GM12878 (cell line): ENCODE results near the gene PTGES3L. TPM values are rescaled to one million over a fixed set of nuclear protein-coding genes. Genes with fewer than 3 reads are reported as not detected.

Experiments used
- ATAC-seq: fragments of 200-7000 bp; cut with Tn5 transposase; 3 replicates; pipeline ENCODE4 v1.9.1; 2020; ENCODE audit warnings: mild to moderate bottlenecking, moderate library complexity
- BruUV-seq: library from RNA; stranded (reverse); fragments of 400-500 nt; replicated peaks from 2 replicates; lab custom pipeline; 2021; lab: Mats Ljungman, UMichigan
- CTCF ChIA-PET: fragments of 300-600 bp; sonication (Branson Sonifier 250); formaldehyde crosslinking; extraction: SDS; loops from one replicate; lab custom pipeline; 2021; ENCODE audit warnings: inconsistent platforms; lab: Yijun Ruan, JAX
- POLR2A ChIA-PET: fragments of 350-600 bp; formaldehyde crosslinking; extraction: SDS; loops from one replicate; lab custom pipeline; 2021; ENCODE audit warnings: inconsistent platforms; lab: Charles Lee
- RAD21 ChIA-PET: fragments of 300-600 bp; sonication (Branson Sonifier 250); formaldehyde crosslinking; loops from one replicate; lab custom pipeline; 2023; ENCODE audit warnings: antibody characterized with exemption; ENCODE audit not compliant: unreplicated experiment; lab: Charles Lee
- SMC1A ChIA-PET: fragments of 300-600 bp; sonication (Branson Sonifier 250); formaldehyde crosslinking; loops from one replicate; lab custom pipeline; 2023; ENCODE audit not compliant: unreplicated experiment, uncharacterized antibody; lab: Charles Lee
- DNase-seq: peaks from one replicate; pipeline ENCODE4 v3.0.0-alpha.2; 2011; ENCODE audit warnings: low read depth, low spot score
- FAIRE-seq: peaks from 3 replicates; lab custom pipeline; 2011; peaks lifted over from hg19 to GRCh38; lab: Jason Lieb, UNC
- H2AFZ ChIP-seq: 2 replicates; pipeline ENCODE4 v1.6.0; 2011; ENCODE audit warnings: low read depth, low read length, control low read depth; ENCODE audit not compliant: control insufficient read depth
- H3K27ac ChIP-seq: 2 replicates; pipeline ENCODE4 v1.5.1; 2011; ENCODE audit warnings: control low read depth; ENCODE audit not compliant: control insufficient read depth, insufficient read depth
- H3K27me3 ChIP-seq, 2 experiments: replicated peaks in 1 of 2; 2 replicates each; pipeline versions ENCODE4 v1.6.0 to v1.6.1; 2011; ENCODE audit warnings: low read length in 1 of 2; ENCODE audit not compliant: control insufficient read depth in 2 of 2, insufficient read depth in 2 of 2
- H3K36me3 ChIP-seq, 2 experiments: 2 replicates each; pipeline ENCODE4 v1.5.1; 2011; ENCODE audit warnings: low read length in 1 of 2; ENCODE audit not compliant: control insufficient read depth in 2 of 2, insufficient read depth in 2 of 2
- H3K4me1 ChIP-seq: 2 replicates; pipeline ENCODE4 v1.6.1; 2011; ENCODE audit warnings: mild to moderate bottlenecking, low read length, moderate library complexity, mixed read lengths; ENCODE audit not compliant: control insufficient read depth, insufficient read depth
- H3K4me2 ChIP-seq: 2 replicates; pipeline ENCODE4 v1.6.0; 2011; ENCODE audit warnings: control low read depth; ENCODE audit not compliant: control insufficient read depth, insufficient read depth
- H3K4me3 ChIP-seq: fragments of 200-600 bp; sonication (generic); 2 replicates; pipeline ENCODE4 v1.5.1; 2016
- H3K79me2 ChIP-seq: 2 replicates; pipeline ENCODE4 v1.6.0; 2011; ENCODE audit warnings: low read length; ENCODE audit not compliant: control insufficient read depth, insufficient read depth
- H3K9ac ChIP-seq: 2 replicates; pipeline ENCODE4 v1.8.0; 2011; ENCODE audit warnings: low read length, control low read depth, mixed read lengths; ENCODE audit not compliant: control insufficient read depth, insufficient read depth
- H3K9me3 ChIP-seq: replicated peaks from 3 replicates; pipeline ENCODE4 v1.5.1; 2011; ENCODE audit warnings: mild to moderate bottlenecking, low read length; ENCODE audit not compliant: control insufficient read depth, insufficient read depth
- H4K20me1 ChIP-seq: 2 replicates; pipeline ENCODE4 v1.6.0; 2011; ENCODE audit not compliant: control insufficient read depth, insufficient read depth
- BCL11A ChIP-seq: IDR thresholded peaks from 2 replicates; pipeline ENCODE4 v1.6.1; 2011; ENCODE audit warnings: low read depth, low read length
- CBFB ChIP-seq: IDR thresholded peaks from 2 replicates; pipeline ENCODE4 v1.6.1; 2016; ENCODE audit warnings: antibody characterized with exemption, low read depth
- KLF5 ChIP-seq: fragments of 450-650 bp; IDR thresholded peaks from 2 replicates; pipeline ENCODE4 v1.6.1; 2014; ENCODE audit warnings: mild to moderate bottlenecking; ENCODE audit not compliant: partially characterized antibody
- MXI1 ChIP-seq: fragments of 150-350 bp; IDR thresholded peaks from 2 replicates; pipeline ENCODE4 v1.6.1; 2011; ENCODE audit warnings: low read depth, mild to moderate bottlenecking, inconsistent platforms, low read length, improper control_type of control experiment
- RAD21 ChIP-seq: IDR thresholded peaks from 2 replicates; pipeline ENCODE4 v1.6.1; 2011; ENCODE audit warnings: mild to moderate bottlenecking, low read depth, low read length, moderate library complexity; ENCODE audit not compliant: insufficient read depth
- RELA ChIP-seq: fragments of 450-650 bp; IDR thresholded peaks from 2 replicates; pipeline ENCODE4 v1.8.0; 2014; ENCODE audit warnings: borderline replicate concordance; ENCODE audit not compliant: partially characterized antibody
- SMC3 ChIP-seq: IDR thresholded peaks from 2 replicates; pipeline ENCODE4 v1.6.1; 2011; ENCODE audit warnings: low read length, improper control_type of control experiment, borderline replicate concordance
- TCF3 ChIP-seq: IDR thresholded peaks from 2 replicates; pipeline ENCODE4 v1.6.1; 2012; ENCODE audit warnings: low read depth, mild to moderate bottlenecking, low read length, borderline replicate concordance; ENCODE audit not compliant: insufficient read depth
- YY1 ChIP-seq: IDR thresholded peaks from 2 replicates; pipeline ENCODE4 v1.6.1; 2011; ENCODE audit warnings: low read depth, mild to moderate bottlenecking, low read length
- ZNF24 ChIP-seq: fragments of 450-650 bp; IDR thresholded peaks from 2 replicates; pipeline ENCODE4 v1.6.1; 2017; ENCODE audit warnings: antibody characterized with exemption, mild to moderate bottlenecking
- ZNF687 ChIP-seq: fragments of 450-650 bp; IDR thresholded peaks from 2 replicates; pipeline ENCODE4 v1.6.1; 2017; ENCODE audit warnings: mild to moderate bottlenecking, moderate library complexity
- WGBS: methylation state at CpG from one replicate; pipeline ENCODE4 v1.1.6; 2016; ENCODE audit warnings: low lambda C conversion rate; ENCODE audit not compliant: insufficient replicate concordance, insufficient coverage; ENCODE audit errors: missing lambda C conversion rate; 5-methylcytosine and 5-hydroxymethylcytosine counted together
- in situ Hi-C: fragments of 300-500 bp; cut with MboI; formaldehyde crosslinking; loops from 9 replicates; pipeline ENCODE4 v1.14.3; 2018; ENCODE audit warnings: mixed read lengths
- intact Hi-C: fragments of 100-400 bp; cut with micrococcal nuclease; formaldehyde crosslinking; loops from one replicate; pipeline ENCODE4 v1.14.2; 2022; ENCODE audit not compliant: unreplicated experiment
- polyA plus RNA-seq, 11 experiments: library from polyadenylated mRNA; depleted of rRNA in 4 of 11; unstranded in 6 of 11; stranded (reverse) in 5 of 11; fragments of >200 nt; fragmentation: Nextera tagmentation in 4 of 11; fragmentation: Illumina TruSeq in 1 of 11; extraction: Ambion mirVana in 4 of 11; extraction: Trizol in 1 of 11; gene quantifications; 1 replicate in 1 of 11; 2 replicates in 10 of 11; pipeline versions ENCODE4 v1.2.1 to v1.2.3, GENCODE V29; 2011 to 2016; ENCODE audit warnings: inconsistent platforms in 2 of 11, missing spikeins in 2 of 11, low read depth in 1 of 11
- total RNA-seq, 4 experiments: library from RNA; depleted of rRNA in 3 of 4; stranded (reverse); fragments of >200 nt in 3 of 4; fragmentation: Illumina TruSeq in 1 of 4; extraction: Trizol in 1 of 4; gene quantifications; 2 replicates each; pipeline versions ENCODE4 v1.2.1 to v1.2.3, GENCODE V29; 2013 to 2021
- TF ChIP-seq, protein P1 (sequence below), 3 experiments: IDR thresholded peaks in 2 of 3; conservative IDR thresholded peaks in 1 of 3; 2 replicates each; pipeline ENCODE4 v1.5.1; 2011; ENCODE audit warnings: low read depth in 3 of 3, low read length in 3 of 3, mild to moderate bottlenecking in 3 of 3, control low read depth in 2 of 3, moderate library complexity in 2 of 3, inconsistent platforms in 1 of 3, mixed read lengths in 1 of 3; ENCODE audit not compliant: control insufficient read depth in 2 of 3, insufficient read depth in 1 of 3; ENCODE audit errors: extremely low read depth in 1 of 3
- TF ChIP-seq, protein P2 (sequence below): fragments of 450-650 bp; IDR thresholded peaks from 2 replicates; pipeline ENCODE4 v1.6.1; 2018; ENCODE audit warnings: mild to moderate bottlenecking, low read depth, moderate library complexity; ENCODE audit not compliant: partially characterized antibody

Gene PTGES3L
- total and polyA plus RNA-seq, 10 of the 15 experiments (the other 5 are each of a cell fraction or from before 2014, with no cell fraction given): 0.11 to 2.3 (median 0.98) TPM

DNA sequence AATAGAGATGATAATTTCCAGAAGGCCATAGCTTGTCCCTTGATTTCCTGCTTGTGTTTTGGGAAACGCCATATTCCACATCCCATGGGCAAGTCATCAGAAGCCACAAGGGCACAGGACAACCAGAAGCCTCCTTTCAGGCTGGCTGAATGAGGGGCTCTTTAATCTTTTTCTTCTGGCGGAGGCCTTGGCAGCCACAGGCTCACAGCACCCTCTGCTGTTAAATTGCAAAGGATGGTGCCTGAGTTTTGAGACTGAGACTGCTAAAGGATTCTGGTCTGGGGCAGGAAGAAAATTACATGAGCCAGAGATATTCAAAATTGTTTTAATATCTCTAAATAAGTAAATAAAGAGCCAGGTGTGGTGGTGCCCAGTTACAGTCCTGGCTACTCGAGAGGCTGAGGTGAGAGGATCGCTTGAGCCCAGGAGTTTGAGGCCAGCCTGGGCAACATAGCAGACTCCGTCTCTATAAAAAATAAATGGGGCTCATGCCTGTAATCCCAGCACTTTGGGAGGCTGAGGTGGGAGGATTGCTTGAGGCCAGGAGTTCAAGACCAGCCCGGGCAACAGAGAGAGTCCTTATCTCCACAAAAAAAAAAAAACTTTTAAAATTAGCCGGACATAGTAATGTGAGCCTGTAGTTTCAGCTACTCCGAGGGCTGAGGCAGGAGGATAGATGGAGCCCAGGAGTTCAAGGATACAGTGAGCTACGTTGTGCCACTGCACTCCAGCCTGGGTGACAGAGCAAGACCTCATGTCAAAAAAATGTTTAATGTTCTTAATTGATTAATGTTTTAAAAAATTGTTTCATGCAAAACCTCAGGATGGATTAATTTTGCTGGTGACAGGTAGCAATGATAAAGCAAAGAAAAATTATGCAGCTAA lies 41.9 kb downstream of the PTGES3L start:
- Histone ChIP-seq H3K36me3 (no peaks in the 10 kb centered on the region), H3K27ac (no peak overlapping the region), H3K9ac (no peak overlapping the region), H4K20me1 (no peaks in the 10 kb centered on the region), H3K27me3 (no peaks in the 10 kb centered on the region), H3K9me3 (no peaks in the 10 kb centered on the region), H3K4me2 (no peak overlapping the region), H3K4me1 (no peaks in the 10 kb centered on the region), H3K79me2 (no peaks in the 10 kb centered on the region), H3K4me3 (no peak overlapping the region), H2AFZ (no peak overlapping the region)
- ChIA-PET SMC1A (interaction anchor here (0.6 to 2.8 kb wide), 9 partner anchors 10 to 359 kb away, joined by 3 to 9 read pairs (median 4); partner anchors contain the start of gene RPL27), RAD21 (interaction anchor here (1.7 to 1.9 kb wide), 2 partner anchors 9 to 60 kb away, joined by 4 read pairs; partner anchors contain the start of gene RPL27), POLR2A (no interaction called here), CTCF (interaction anchor here (0.6 to 3.1 kb wide), 11 partner anchors 9 to 402 kb away, joined by 3 to 13 read pairs (median 3); partner anchors contain the start of genes NAGLU, RPL27 and VPS25)
- BruUV-seq: no TSS peak
- FAIRE-seq: peak; percentile 71
- WGBS: 42% methylated on average over 9 of the region's 9 CpGs
- DNase-seq: no peak
- intact Hi-C loops: loop anchor here (2.0 to 10.0 kb wide), 3 partner anchors 95 to 363 kb away; partner anchors contain the start of gene PSMC3IP
- TF ChIP-seq MXI1 (no peak), ZNF24 (no peak), TCF3 (no peak), KLF5 (no peak), CBFB (no peak), RELA (no peak), SMC3 (peak; percentile 68), BCL11A (no peak), RAD21 (peak; percentile 83), YY1 (0 out of 2 replicates have a peak, but pooled peaks have one; percentile 28), ZNF687 (no peak)
- TF ChIP-seq, protein P1, sequence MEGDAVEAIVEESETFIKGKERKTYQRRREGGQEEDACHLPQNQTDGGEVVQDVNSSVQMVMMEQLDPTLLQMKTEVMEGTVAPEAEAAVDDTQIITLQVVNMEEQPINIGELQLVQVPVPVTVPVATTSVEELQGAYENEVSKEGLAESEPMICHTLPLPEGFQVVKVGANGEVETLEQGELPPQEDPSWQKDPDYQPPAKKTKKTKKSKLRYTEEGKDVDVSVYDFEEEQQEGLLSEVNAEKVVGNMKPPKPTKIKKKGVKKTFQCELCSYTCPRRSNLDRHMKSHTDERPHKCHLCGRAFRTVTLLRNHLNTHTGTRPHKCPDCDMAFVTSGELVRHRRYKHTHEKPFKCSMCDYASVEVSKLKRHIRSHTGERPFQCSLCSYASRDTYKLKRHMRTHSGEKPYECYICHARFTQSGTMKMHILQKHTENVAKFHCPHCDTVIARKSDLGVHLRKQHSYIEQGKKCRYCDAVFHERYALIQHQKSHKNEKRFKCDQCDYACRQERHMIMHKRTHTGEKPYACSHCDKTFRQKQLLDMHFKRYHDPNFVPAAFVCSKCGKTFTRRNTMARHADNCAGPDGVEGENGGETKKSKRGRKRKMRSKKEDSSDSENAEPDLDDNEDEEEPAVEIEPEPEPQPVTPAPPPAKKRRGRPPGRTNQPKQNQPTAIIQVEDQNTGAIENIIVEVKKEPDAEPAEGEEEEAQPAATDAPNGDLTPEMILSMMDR (IDR thresholded peaks at IDR 0.05 in 2 of 3, conservative IDR thresholded peaks at IDR 0.05 in 1 of 3; ENCODE audit: control insufficient read depth in 2 of 3, extremely low read depth in 1 of 3, insufficient read depth in 1 of 3, low read depth in 3 of 3, low read length in 3 of 3): peak; percentile 57 to 79 (median 58)
- TF ChIP-seq, protein P2, sequence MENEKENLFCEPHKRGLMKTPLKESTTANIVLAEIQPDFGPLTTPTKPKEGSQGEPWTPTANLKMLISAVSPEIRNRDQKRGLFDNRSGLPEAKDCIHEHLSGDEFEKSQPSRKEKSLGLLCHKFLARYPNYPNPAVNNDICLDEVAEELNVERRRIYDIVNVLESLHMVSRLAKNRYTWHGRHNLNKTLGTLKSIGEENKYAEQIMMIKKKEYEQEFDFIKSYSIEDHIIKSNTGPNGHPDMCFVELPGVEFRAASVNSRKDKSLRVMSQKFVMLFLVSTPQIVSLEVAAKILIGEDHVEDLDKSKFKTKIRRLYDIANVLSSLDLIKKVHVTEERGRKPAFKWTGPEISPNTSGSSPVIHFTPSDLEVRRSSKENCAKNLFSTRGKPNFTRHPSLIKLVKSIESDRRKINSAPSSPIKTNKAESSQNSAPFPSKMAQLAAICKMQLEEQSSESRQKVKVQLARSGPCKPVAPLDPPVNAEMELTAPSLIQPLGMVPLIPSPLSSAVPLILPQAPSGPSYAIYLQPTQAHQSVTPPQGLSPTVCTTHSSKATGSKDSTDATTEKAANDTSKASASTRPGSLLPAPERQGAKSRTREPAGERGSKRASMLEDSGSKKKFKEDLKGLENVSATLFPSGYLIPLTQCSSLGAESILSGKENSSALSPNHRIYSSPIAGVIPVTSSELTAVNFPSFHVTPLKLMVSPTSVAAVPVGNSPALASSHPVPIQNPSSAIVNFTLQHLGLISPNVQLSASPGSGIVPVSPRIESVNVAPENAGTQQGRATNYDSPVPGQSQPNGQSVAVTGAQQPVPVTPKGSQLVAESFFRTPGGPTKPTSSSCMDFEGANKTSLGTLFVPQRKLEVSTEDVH: no peak
- in situ Hi-C loops: loop anchor here (10.0 kb wide), 1 partner anchor 213 kb away; no protein-coding TSS in a partner anchor
- ATAC-seq: peak; percentile 90
